HL-60 (cell line): ENCODE results near the gene ASCL5.

Experiments used
- CTCF ChIP-seq: IDR thresholded peaks from one replicate; pipeline ENCODE4 v1.5.1; 2011; ENCODE audit warnings: low read length, control low read depth, inconsistent platforms; ENCODE audit not compliant: insufficient read depth
- POLR2AphosphoS5 ChIP-seq: IDR thresholded peaks from 2 replicates; pipeline ENCODE4 v1.6.1; 2012; ENCODE audit warnings: low read depth
- REST ChIP-seq: IDR thresholded peaks from 2 replicates; pipeline ENCODE4 v1.6.1; 2012; ENCODE audit warnings: low read depth; ENCODE audit not compliant: insufficient replicate concordance
- SPI1 ChIP-seq: IDR thresholded peaks from 2 replicates; pipeline ENCODE4 v1.6.1; 2012; ENCODE audit warnings: low read depth, mild to moderate bottlenecking, borderline replicate concordance

GRCh38 chr1:201119206-201120197 lies 7.5 kb downstream of the ASCL5 start:
- TF ChIP-seq CTCF, result peak; percentile 78
- TF ChIP-seq POLR2AphosphoS5, result no peak
- TF ChIP-seq REST, result no peak
- no peak for TF ChIP-seq SPI1
